ENCODE results near the gene IZUMO1. TPM values are rescaled to one million over a fixed set of nuclear protein-coding genes. Genes with fewer than 3 reads are reported as not detected.

IZUMO1 gene
- total and polyA plus RNA-seq, 2 of the 4 experiments (the other 2 are of a cell fraction) = not detected

DNA sequence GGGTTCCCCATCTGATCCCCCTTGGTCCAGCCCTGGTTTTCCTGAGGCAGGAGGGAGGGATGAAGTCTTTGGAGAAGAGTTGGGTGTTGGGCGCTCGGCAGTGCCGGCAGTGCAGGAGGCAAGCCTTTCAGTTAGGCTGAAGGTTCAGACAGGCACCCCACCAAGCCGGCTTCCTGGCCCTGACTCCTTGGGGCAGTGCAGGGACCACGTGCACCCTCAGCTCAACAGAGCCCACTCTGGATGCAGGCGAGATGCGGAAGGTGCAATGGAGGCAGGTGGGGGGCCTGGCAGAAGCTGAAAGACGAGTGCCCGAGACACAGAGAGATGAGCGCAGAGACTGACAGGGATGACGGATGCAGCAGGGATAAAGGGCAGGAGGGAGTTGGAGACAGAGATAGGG lies 38.2 kb downstream of the IZUMO1 start:
- Histone ChIP-seq H2BK120ac (ENCODE audit: low read depth, low read length) (no peak overlapping the region), H3K27me3 (ENCODE audit: control insufficient read depth, insufficient read depth, low read length) (no peaks in the 10 kb centered on the region), H3K4me3 (ENCODE audit: insufficient read depth, low read depth, low read length) (no peak overlapping the region), H3K4me2 (ENCODE audit: low read depth, low read length) (no peak overlapping the region), H4K91ac (ENCODE audit: insufficient read depth, low read depth, low read length) (no peak overlapping the region), H2AFZ (replicated peaks; ENCODE audit: low read length, poor library complexity) (no peak overlapping the region), H4K5ac (ENCODE audit: low read depth, low read length) (no peak overlapping the region), H2BK15ac (ENCODE audit: low read depth, low read length) (no peak overlapping the region), H3K36me3 (ENCODE audit: control insufficient read depth, insufficient read depth, low read length) (peaks cover 4% of the 10 kb centered on the region), H3K9ac (ENCODE audit: low read depth, low read length) (no peak overlapping the region), H3K14ac (replicated peaks; ENCODE audit: low read depth, low read length) (no peak overlapping the region), H2AK5ac (ENCODE audit: low read depth, low read length) (no peak overlapping the region), H3K4me1 (ENCODE audit: control insufficient read depth, insufficient read depth, low read length) (peaks cover 5% of the 10 kb centered on the region; the same call in 1 of the 2 replicates), H3K4ac (ENCODE audit: low read depth, low read length) (no peak overlapping the region), H3K9me3 (ENCODE audit: control insufficient read depth, insufficient read depth, low read length) (no peaks in the 10 kb centered on the region), H4K20me1 (ENCODE audit: insufficient read depth, low read length) (no peaks in the 10 kb centered on the region), H3K56ac (ENCODE audit: extremely low read depth, insufficient read depth, low read length) (no peak overlapping the region), H4K8ac (ENCODE audit: low read depth in 2 of 2, low read length in 2 of 2) (no peak overlapping the region), H3K23ac (ENCODE audit: low read depth, low read length) (no peak overlapping the region), H2AK9ac (replicated peaks; ENCODE audit: low read depth, low read length, poor library complexity) (peak overlapping the region; percentile 33), H2BK20ac (ENCODE audit: low read depth, low read length) (no peak overlapping the region), H2BK5ac (ENCODE audit: low read depth, low read length, poor library complexity, severe bottlenecking) (no peak overlapping the region), H3K9me1 (ENCODE audit: insufficient read depth, low read length) (no peaks in the 10 kb centered on the region), H3K79me1 (ENCODE audit: low read depth in 1 of 2, low read length in 2 of 2) (peaks cover 2 to 9% of the 10 kb centered on the region in 2 experiments; a peak in 3 of 4 replicates), H3K27ac (ENCODE audit: insufficient read depth, low read length) (no peak overlapping the region), H3K18ac (ENCODE audit: low read depth, low read length) (no peak overlapping the region)
- POLR2A ChIA-PET (ENCODE audit: unreplicated experiment) = no interaction called here
- TF ChIP-seq, protein P1, sequence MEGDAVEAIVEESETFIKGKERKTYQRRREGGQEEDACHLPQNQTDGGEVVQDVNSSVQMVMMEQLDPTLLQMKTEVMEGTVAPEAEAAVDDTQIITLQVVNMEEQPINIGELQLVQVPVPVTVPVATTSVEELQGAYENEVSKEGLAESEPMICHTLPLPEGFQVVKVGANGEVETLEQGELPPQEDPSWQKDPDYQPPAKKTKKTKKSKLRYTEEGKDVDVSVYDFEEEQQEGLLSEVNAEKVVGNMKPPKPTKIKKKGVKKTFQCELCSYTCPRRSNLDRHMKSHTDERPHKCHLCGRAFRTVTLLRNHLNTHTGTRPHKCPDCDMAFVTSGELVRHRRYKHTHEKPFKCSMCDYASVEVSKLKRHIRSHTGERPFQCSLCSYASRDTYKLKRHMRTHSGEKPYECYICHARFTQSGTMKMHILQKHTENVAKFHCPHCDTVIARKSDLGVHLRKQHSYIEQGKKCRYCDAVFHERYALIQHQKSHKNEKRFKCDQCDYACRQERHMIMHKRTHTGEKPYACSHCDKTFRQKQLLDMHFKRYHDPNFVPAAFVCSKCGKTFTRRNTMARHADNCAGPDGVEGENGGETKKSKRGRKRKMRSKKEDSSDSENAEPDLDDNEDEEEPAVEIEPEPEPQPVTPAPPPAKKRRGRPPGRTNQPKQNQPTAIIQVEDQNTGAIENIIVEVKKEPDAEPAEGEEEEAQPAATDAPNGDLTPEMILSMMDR (conservative IDR thresholded peaks at IDR 0.05; ENCODE audit: low read depth, low read length) = no peak
- TF ChIP-seq POLR2A (IDR thresholded peaks at IDR 0.05; ENCODE audit: low read depth, low read length) = no peak
- TF ChIP-seq RCOR1 (IDR thresholded peaks at IDR 0.05; ENCODE audit: insufficient replicate concordance, low read length) = no peak
- no peak for TF ChIP-seq MAZ (IDR thresholded peaks at IDR 0.05; ENCODE audit: borderline replicate concordance, low read depth, low read length)
- TF ChIP-seq ELK1 (IDR thresholded peaks at IDR 0.05; ENCODE audit: borderline replicate concordance, low read depth, low read length) = no peak
- TF ChIP-seq BHLHE40 (IDR thresholded peaks at IDR 0.05; ENCODE audit: low read depth, low read length) = no peak
- no peak for TF ChIP-seq USF2 (IDR thresholded peaks at IDR 0.05; ENCODE audit: low read depth, low read length)
- TF ChIP-seq SMC3 (IDR thresholded peaks at IDR 0.05; ENCODE audit: low read depth, low read length) = no peak
- TF ChIP-seq NFE2L2 (IDR thresholded peaks at IDR 0.05; ENCODE audit: low read depth, low read length) = no peak
- no peak for TF ChIP-seq MXI1 (IDR thresholded peaks at IDR 0.05; ENCODE audit: borderline replicate concordance, low read depth, low read length)
- TF ChIP-seq FOS (IDR thresholded peaks at IDR 0.05; ENCODE audit: low read depth, low read length) = no peak
- no peak for TF ChIP-seq MAFK (IDR thresholded peaks at IDR 0.05; ENCODE audit: low read depth, low read length)
- no peak for TF ChIP-seq CHD1 (IDR thresholded peaks at IDR 0.05; ENCODE audit: low read depth, low read length)
- TF ChIP-seq RAD21 (IDR thresholded peaks at IDR 0.05; ENCODE audit: low read length) = no peak
- TF ChIP-seq CEBPB (IDR thresholded peaks at IDR 0.05; ENCODE audit: low read depth, low read length) = no peak
- no peak for TF ChIP-seq RFX5 (IDR thresholded peaks at IDR 0.05; ENCODE audit: low read depth, low read length)
- WGBS, 2 experiments (ENCODE audit: extremely low coverage in 2 of 2, insufficient read length in 1 of 2) = 27% methylated on average over 10 of the region's 11 CpGs; no CpG with 5 or more reads in 1 of the 2 experiments
- BruUV-seq (replicated peaks) = no TSS peak
- ATAC-seq (ENCODE audit: low read depth) (no peak), DNase-seq (no peak)
- CTCF ChIA-PET = no interaction called here
- intact Hi-C loops (cut with micrococcal nuclease) (no loop called here), dilution Hi-C loops (cut with HindIII; ENCODE audit: low sequenced_read_pairs, unreplicated experiment) (no loop called here), in situ Hi-C loops (cut with MboI; ENCODE audit: low sequenced_read_pairs) (no loop called here)
